Muscle of leg (tissue), 11 donors: ENCODE data around the gene MRPL19. TPM values are rescaled to one million over a fixed set of nuclear protein-coding genes. Genes with fewer than 3 reads are reported as not detected.

Experiments used
- DNase-seq: peaks from one replicate; pipeline ENCODE4 v3.0.0; 2013
- H3K27ac ChIP-seq: one replicate; pipeline ENCODE4 v1.5.1; 2013; ENCODE audit warnings: mild to moderate bottlenecking, low read length, control low read depth
- H3K27me3 ChIP-seq: one replicate; pipeline ENCODE4 v1.6.1; 2013; ENCODE audit warnings: low read length; ENCODE audit not compliant: control insufficient read depth, insufficient read depth
- H3K36me3 ChIP-seq: one replicate; pipeline ENCODE4 v1.6.1; 2013; ENCODE audit warnings: low read length; ENCODE audit not compliant: control insufficient read depth, insufficient read depth
- H3K4me1 ChIP-seq: one replicate; pipeline ENCODE4 v1.6.1; 2013; ENCODE audit warnings: low read length; ENCODE audit not compliant: control insufficient read depth, insufficient read depth
- H3K4me3 ChIP-seq: one replicate; pipeline ENCODE4 v1.5.1; 2013; ENCODE audit warnings: low read length, control low read depth
- H3K9me3 ChIP-seq: replicated peaks from 2 replicates; pipeline ENCODE4 v1.6.1; 2013; ENCODE audit warnings: low read depth, low read length; ENCODE audit not compliant: control insufficient read depth
- WGBS: methylation state at CpG from one replicate; pipeline ENCODE4 v1.1.5; 2013; ENCODE audit warnings: missing lambda C conversion rate; ENCODE audit not compliant: insufficient coverage; 5-methylcytosine and 5-hydroxymethylcytosine counted together
- polyA plus RNA-seq, 8 donors: library from polyadenylated mRNA; unstranded; fragments of 120-200 nt; gene quantifications; one replicate each; pipeline versions ENCODE4 v1.2.1 to v1.2.3, GENCODE V29; 2013; ENCODE audit warnings: inconsistent platforms in 1 of 8, low replicate concordance in 1 of 8; ENCODE audit not compliant: insufficient read length in 8 of 8, insufficient read depth in 1 of 8
- total RNA-seq: library from RNA; stranded (reverse); fragments of 120-200 nt; gene quantifications from one replicate; pipeline ENCODE4 v1.2.4, GENCODE V29; 2013

MRPL19 gene
- total and polyA plus RNA-seq, 9 donors: 27.3 to 39.5 (median 34.8) TPM

DNA sequence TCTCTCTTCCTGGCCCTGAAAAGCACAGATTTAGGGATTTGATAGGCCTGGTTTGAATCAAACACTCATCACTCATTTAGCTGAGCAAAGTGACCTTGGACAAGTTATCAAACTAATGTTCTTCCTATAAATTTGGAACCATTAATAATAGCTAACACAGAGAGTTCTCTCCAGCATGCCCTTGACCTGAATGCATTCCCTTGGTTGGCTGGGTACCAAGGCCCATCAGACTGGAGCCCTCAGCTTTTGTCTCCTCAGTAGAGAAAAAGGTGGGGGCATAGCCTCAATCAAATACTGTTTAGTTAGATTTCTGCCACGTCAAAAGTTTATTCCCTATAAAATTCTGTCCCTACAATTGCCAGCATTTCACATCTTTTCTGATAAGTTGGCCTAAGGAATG lies 13.8 kb upstream of the MRPL19 start:
- Histone ChIP-seq H3K4me3 (no peak overlapping the region), H3K9me3 (no peaks in the 10 kb centered on the region), H3K4me1 (no peaks in the 10 kb centered on the region), H3K27me3 (no peaks in the 10 kb centered on the region), H3K36me3 (no peaks in the 10 kb centered on the region), H3K27ac (no peak overlapping the region)
- DNase-seq: peak; percentile 20
- no CpG with 5 or more reads among the region's 1 CpG for WGBS

DNA sequence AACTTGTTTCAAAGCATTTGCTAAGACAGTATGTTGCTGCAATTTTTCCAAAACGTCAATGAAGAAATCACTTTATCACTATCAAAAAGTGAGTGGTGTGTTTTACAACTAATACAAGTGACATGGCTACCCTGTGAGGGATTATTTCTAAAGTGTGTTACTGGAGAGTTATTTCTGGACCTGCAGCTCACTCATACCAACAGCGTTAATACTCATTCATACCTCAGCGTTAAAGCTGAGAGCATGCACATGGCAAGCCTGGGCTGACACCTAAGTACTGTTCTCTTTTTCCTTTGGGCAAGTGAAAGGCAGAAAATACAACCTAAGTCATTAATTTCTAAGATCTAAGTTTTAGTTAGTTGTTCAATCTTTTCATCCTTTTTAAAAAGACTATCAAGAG lies 13.0 kb upstream of the MRPL19 start:
- no CpG with 5 or more reads among the region's 3 CpGs for WGBS
- H3K9me3 ChIP-seq: no peaks in the 10 kb centered on the region
- no peak overlapping the region for H3K4me3 ChIP-seq
- H3K27ac ChIP-seq: no peak overlapping the region
- no peaks in the 10 kb centered on the region for H3K36me3 ChIP-seq
- DNase-seq: peak; percentile 22
- H3K27me3 ChIP-seq: no peaks in the 10 kb centered on the region
- no peaks in the 10 kb centered on the region for H3K4me1 ChIP-seq

DNA sequence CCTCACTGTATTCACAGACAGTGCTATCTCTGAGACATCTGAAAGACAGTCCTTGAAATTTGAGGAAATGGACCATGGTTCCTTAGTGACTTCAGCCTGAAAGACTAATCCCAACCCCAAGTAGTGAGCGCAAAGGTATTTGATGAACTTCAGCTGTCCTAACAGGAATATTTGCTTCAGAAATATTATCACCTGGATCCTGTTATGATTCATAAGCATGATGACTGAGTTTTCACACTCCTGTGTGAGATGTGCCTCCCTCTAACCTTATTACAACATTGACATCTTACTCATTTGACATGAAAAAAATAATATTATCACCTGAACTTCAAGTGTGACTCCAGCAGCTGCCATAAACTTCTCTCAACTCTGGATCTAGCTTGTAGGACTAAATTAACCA lies 11.6 kb upstream of the MRPL19 start:
- Histone ChIP-seq H3K9me3 (no peaks in the 10 kb centered on the region), H3K36me3 (no peaks in the 10 kb centered on the region), H3K4me1 (no peaks in the 10 kb centered on the region), H3K27ac (no peak overlapping the region), H3K4me3 (no peak overlapping the region), H3K27me3 (no peaks in the 10 kb centered on the region)
- no peak for DNase-seq
- no CpG with 5 or more reads among the region's 1 CpG for WGBS

DNA sequence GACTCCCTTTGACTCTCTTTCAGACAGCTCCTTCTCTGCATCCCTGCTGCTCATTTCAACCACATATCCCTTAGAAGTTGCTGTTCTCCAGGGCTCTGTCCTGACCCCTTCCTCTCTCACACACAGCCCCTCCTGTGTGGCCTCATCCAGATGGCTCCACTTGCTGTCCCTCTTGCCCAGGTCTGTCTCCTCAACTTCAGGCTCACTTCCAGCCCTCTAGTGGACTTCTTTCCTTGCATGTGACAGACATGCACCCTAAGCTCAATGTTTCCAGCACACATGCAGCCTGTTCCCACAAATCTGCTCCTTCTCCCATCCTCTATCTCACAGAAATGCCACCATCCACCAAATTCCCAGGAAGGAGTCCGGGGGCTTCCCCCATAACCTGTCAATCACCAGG lies 9.0 kb upstream of the MRPL19 start:
- H3K4me1 ChIP-seq: peaks cover 2% of the 10 kb centered on the region
- DNase-seq: no peak
- no peaks in the 10 kb centered on the region for H3K27me3 ChIP-seq
- no peaks in the 10 kb centered on the region for H3K9me3 ChIP-seq
- no peak overlapping the region for H3K4me3 ChIP-seq
- H3K36me3 ChIP-seq: no peaks in the 10 kb centered on the region
- 82% methylated on average over 1 of the region's 1 CpG for WGBS
- H3K27ac ChIP-seq: no peak overlapping the region

DNA sequence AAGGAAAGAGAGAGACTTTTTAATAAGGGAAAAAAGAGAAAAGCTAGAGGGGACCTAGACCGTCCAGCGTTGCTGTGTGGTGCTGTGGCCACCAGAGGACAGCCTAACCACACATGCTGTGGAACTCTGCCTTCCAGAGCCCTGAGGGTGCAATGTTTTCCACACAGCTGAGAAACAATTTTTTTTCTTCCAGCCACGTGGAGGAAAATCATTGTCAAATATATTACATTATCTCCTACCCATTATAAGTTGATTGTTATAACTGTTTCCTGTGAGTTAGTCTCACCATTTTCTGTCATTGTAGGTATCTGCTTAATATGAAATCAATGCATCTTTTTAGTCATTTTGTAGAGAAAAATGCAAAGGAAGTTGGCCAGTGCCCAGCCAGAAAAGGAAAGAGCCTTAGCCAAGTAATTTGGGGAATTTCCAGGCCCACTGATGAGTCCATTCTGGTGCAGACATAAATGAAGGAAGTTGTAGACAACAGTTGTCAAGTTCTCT lies 5.9 kb upstream of the MRPL19 start:
- H3K27me3 ChIP-seq: no peaks in the 10 kb centered on the region
- 0% methylated on average over 2 of the region's 3 CpGs for WGBS
- peak; percentile 89 for DNase-seq
- H3K36me3 ChIP-seq: no peaks in the 10 kb centered on the region
- H3K9me3 ChIP-seq: no peaks in the 10 kb centered on the region
- H3K27ac ChIP-seq: peak overlapping the region; percentile 45
- H3K4me3 ChIP-seq: no peak overlapping the region
- H3K4me1 ChIP-seq: peaks cover 2% of the 10 kb centered on the region

DNA sequence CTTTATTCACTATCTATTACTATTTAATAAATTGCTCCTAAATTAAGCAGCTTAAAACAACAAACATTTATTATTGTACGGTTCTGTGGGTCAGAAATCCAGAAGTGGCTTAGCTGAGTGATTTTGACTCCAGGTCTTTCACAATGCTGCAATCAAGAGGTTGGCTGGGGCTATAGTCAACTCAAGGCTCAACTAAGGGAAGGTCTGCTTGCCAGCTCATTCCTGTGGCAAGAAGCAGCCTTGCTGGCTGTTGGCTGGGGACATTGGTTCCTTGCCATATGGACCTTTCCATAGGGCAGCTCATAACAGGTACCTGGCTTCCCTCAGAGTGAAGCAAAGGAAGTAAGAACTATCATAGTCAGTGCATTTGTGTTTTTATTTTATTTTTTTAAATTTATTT lies 5.0 kb upstream of the MRPL19 start:
- WGBS: no CpG with 5 or more reads among the region's 1 CpG
- H3K27me3 ChIP-seq: no peaks in the 10 kb centered on the region
- no peak overlapping the region for H3K4me3 ChIP-seq
- H3K27ac ChIP-seq: no peak overlapping the region
- H3K36me3 ChIP-seq: no peaks in the 10 kb centered on the region
- DNase-seq: no peak
- H3K4me1 ChIP-seq: peaks cover 7% of the 10 kb centered on the region
- peaks cover 4% of the 10 kb centered on the region for H3K9me3 ChIP-seq

DNA sequence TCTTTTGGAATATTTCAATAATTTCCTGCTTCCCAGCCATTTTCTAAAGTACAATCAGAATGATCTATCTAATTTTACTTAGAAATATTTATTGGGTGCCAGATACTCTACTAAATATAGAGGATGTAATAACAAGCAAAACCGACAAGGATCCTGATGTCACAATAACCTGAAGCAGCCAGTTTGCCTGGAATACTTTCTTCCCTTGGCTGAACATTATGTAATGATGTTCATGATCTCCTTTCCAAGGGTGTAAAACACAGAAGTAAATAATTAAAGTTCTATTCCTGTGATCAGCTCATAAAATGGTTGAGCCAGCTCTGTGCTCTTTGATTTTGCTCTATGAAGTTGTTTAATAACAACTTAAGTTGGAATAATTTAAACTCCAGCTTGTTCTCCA lies 2.6 kb upstream of the MRPL19 start:
- Histone ChIP-seq H3K27ac (no peak overlapping the region), H3K4me1 (peaks cover 7% of the 10 kb centered on the region), H3K27me3 (no peaks in the 10 kb centered on the region), H3K9me3 (peaks cover 4% of the 10 kb centered on the region), H3K4me3 (no peak overlapping the region), H3K36me3 (no peaks in the 10 kb centered on the region)
- no peak for DNase-seq
- no CpG with 5 or more reads among the region's 1 CpG for WGBS

DNA sequence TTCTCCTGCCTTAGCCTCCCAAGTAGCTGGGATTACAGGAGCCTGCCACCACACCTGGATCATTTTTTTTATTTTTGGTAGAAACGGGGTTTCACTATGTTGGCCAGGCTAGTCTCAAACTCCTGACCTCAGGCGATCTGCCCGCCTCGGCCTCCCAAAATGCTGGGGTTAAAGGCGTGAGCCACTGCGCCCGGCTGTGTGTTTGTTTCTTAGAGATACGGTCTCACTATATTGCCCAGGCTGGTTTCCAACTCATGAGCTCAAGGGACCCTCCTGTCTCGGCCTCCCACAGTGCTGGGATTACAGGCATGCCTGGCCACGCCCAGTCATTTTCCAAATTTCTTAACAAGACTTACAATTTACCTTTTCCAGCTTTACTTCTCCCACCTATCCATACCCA lies 940 bp upstream of the MRPL19 start:
- 97% methylated on average over 10 of the region's 10 CpGs for whole genome bisulfite sequencing
- H3K4me1 ChIP-seq: peaks cover 7% of the 10 kb centered on the region
- peaks cover 4% of the 10 kb centered on the region for H3K9me3 ChIP-seq
- peaks cover 8% of the 10 kb centered on the region for H3K36me3 ChIP-seq
- H3K4me3 ChIP-seq: no peak overlapping the region
- DNase-seq: no peak
- H3K27ac ChIP-seq: no peak overlapping the region
- H3K27me3 ChIP-seq: no peaks in the 10 kb centered on the region

DNA sequence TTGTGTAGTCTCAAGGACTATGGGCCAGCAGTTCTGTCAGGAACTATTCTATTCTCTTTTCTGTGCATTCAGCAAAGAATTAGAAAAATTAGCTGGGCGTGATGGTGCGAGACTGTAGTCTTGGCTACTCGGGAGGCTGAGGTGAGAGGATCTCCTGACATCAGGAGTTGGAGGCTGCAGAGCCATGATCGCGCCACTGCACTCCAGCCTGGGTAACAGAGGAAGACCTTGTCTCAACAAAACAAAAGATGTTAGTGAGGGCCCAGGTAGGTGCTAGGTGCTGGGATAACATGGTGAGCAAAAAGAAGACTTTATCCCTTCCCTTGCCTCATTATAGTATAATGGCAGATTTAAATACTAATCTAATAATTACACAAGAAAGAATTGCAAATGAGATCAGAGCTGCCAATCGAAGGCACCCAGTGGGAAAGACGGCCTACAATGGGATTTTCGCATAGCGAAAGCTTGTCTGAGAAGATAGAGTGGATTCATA lies 447 bp upstream of the MRPL19 start:
- no peak for DNase-seq
- H3K27ac ChIP-seq: no peak overlapping the region
- H3K36me3 ChIP-seq: peaks cover 13% of the 10 kb centered on the region
- 88% methylated on average over 9 of the region's 9 CpGs for WGBS
- no peaks in the 10 kb centered on the region for H3K27me3 ChIP-seq
- peaks cover 5% of the 10 kb centered on the region for H3K4me1 ChIP-seq
- peak overlapping the region; percentile 98 for H3K4me3 ChIP-seq
- H3K9me3 ChIP-seq: peaks cover 4% of the 10 kb centered on the region

DNA sequence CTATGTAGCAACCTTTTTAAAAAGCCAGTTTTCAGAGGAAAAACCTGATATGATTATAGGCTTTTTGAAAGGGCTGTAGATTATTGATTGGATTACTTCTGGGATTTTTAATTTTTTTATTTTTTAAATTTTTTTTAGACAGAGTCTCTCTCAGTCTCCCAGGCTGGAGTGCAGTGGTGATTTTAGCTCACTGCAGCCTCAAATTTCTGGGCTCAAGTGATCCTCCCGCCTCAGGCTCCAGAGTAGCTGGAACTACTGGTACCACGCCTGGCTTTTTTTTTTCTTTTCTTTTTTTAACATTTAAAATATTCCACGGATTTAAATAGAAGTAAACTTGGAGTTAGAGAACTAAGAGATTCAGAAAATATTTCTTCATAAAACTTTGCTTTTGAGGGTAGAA lies 1.2 kb downstream of the MRPL19 start:
- WGBS: no CpG with 5 or more reads among the region's 3 CpGs
- H3K4me3 ChIP-seq: peak overlapping the region; percentile 98
- no peak overlapping the region for H3K27ac ChIP-seq
- H3K4me1 ChIP-seq: peaks cover 5% of the 10 kb centered on the region
- DNase-seq: no peak
- no peaks in the 10 kb centered on the region for H3K27me3 ChIP-seq
- H3K36me3 ChIP-seq: peaks cover 19% of the 10 kb centered on the region
- peaks cover 4% of the 10 kb centered on the region for H3K9me3 ChIP-seq

DNA sequence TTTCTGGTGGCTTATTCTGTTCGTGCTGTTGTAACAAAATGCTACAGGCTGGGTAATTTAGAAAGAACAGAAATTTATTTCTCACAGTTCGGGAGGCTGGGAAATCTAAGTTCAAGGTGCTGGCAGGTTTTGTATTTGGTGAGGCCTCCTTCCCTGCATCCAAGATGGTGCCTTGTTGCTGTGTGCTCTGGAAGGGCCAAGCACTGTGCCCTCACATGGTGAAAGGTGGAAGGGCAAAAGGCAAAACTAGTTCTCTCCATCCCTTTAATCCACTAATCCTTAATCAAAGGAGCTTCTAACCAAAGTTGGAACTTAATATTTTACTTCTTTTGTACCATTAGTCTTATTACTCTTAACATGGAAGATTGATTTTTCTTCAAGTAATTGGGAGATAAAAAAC lies 7.4 kb downstream of the MRPL19 start:
- Histone ChIP-seq H3K4me1 (no peaks in the 10 kb centered on the region), H3K27ac (no peak overlapping the region), H3K27me3 (no peaks in the 10 kb centered on the region), H3K4me3 (no peak overlapping the region), H3K36me3 (peaks cover 45% of the 10 kb centered on the region), H3K9me3 (no peaks in the 10 kb centered on the region)
- WGBS: no CpG with 5 or more reads among the region's 2 CpGs
- no peak for DNase-seq
